Progenitor cell of endocrine pancreas (in vitro differentiated cells): ENCODE results near the gene CDS2. TPM values are rescaled to one million over a fixed set of nuclear protein-coding genes. Genes with fewer than 3 reads are reported as not detected.

ENCODE experiments used
- DNase-seq: peaks from one replicate; pipeline ENCODE4 v3.0.0; 2021; ENCODE audit warnings: low spot score; ENCODE audit not compliant: unreplicated experiment
- H3K27ac Mint-ChIP-seq: 2 replicates; pipeline ENCODE4 v1.8.0; 2021; ENCODE audit warnings: mild to moderate bottlenecking, moderate library complexity, mixed read lengths
- H3K27me3 Mint-ChIP-seq: 2 replicates; pipeline ENCODE4 v1.8.0; 2021; ENCODE audit warnings: mixed read lengths
- H3K36me3 Mint-ChIP-seq: 2 replicates; pipeline ENCODE4 v1.8.0; 2022; ENCODE audit warnings: mixed read lengths; ENCODE audit not compliant: insufficient read depth
- H3K4me1 Mint-ChIP-seq: 2 replicates; pipeline ENCODE4 v1.8.0; 2021; ENCODE audit warnings: low read depth, mixed read lengths
- H3K4me3 Mint-ChIP-seq: 2 replicates; pipeline ENCODE4 v1.8.0; 2021; ENCODE audit warnings: low read depth, mild to moderate bottlenecking, moderate library complexity, mixed read lengths
- H3K9me3 Mint-ChIP-seq: 2 replicates; pipeline ENCODE4 v1.8.0; 2021; ENCODE audit warnings: low read depth, mixed read lengths
- CTCF ChIP-seq: fragments of 200-600 bp; sonication (generic); IDR thresholded peaks from one replicate; pipeline ENCODE4 v1.5.0; 2021; ENCODE audit warnings: antibody characterized with exemption, mild to moderate bottlenecking; ENCODE audit not compliant: unreplicated experiment
- total RNA-seq: library from RNA; stranded (reverse); gene quantifications from 2 replicates; pipeline ENCODE4 v1.2.1, GENCODE V29; 2021

The CDS2 gene
- total RNA-seq, 1 donor from 2014 or later: 57.5 TPM

DNA sequence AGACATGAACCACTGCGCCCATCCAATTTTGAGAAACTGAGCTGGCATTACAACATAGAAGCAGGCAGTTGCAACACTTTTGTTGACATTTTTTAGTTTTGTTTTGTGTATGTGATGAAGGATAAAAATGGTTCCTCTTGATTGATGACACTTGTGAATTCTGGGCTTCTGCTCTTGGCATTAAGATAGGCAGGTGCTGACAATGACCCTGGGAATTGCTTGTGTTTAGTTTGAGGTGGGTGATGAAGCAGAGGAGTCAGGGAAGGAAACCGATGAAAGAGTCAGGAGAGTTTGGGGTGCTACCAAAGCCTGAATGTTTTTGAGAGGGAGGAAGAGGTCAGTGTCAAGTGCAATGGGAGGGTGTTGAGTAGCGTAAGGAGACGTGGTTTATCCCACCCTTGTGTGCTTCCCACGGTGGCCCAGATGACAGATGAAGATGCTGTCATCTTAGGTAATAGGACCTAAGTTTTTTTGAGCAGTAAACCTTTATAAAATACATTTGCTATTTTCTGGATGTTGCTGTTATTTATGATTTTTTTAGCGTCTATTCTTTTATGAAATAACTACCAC lies 19.4 kb downstream of the CDS2 start:
- H3K27ac Mint-ChIP-seq: no peak overlapping the region
- no peak overlapping the region for H3K4me3 Mint-ChIP-seq
- H3K4me1 Mint-ChIP-seq: peaks cover 6% of the 10 kb centered on the region
- no peaks in the 10 kb centered on the region for H3K27me3 Mint-ChIP-seq
- DNase-seq: no peak
- TF ChIP-seq CTCF: no peak
- no peaks in the 10 kb centered on the region for H3K36me3 Mint-ChIP-seq
- no peaks in the 10 kb centered on the region for H3K9me3 Mint-ChIP-seq

GRCh38 chr20:5146871-5147592 lies 20.2 kb downstream of the CDS2 start:
- no peak for TF ChIP-seq CTCF
- no peaks in the 10 kb centered on the region for H3K36me3 Mint-ChIP-seq
- H3K4me3 Mint-ChIP-seq: no peak overlapping the region
- H3K27me3 Mint-ChIP-seq: no peaks in the 10 kb centered on the region
- DNase-seq: no peak
- H3K27ac Mint-ChIP-seq: peak overlapping the region; percentile 10
- H3K9me3 Mint-ChIP-seq: no peaks in the 10 kb centered on the region
- H3K4me1 Mint-ChIP-seq: peaks cover 6% of the 10 kb centered on the region

- Mint-ChIP-seq H3K9me3 (no peaks in the 10 kb centered on the region), H3K27me3 (no peaks in the 10 kb centered on the region), H3K36me3 (no peaks in the 10 kb centered on the region), H3K4me1 (peaks cover 12% of the 10 kb centered on the region), H3K4me3 (no peak overlapping the region), H3K27ac (peak overlapping the region; percentile 61)
- DNase-seq: no peak
- TF ChIP-seq CTCF: no peak
Observed at GRCh38 chr20:5148581-5148980, 21.8 kb downstream of the CDS2 start.

DNA sequence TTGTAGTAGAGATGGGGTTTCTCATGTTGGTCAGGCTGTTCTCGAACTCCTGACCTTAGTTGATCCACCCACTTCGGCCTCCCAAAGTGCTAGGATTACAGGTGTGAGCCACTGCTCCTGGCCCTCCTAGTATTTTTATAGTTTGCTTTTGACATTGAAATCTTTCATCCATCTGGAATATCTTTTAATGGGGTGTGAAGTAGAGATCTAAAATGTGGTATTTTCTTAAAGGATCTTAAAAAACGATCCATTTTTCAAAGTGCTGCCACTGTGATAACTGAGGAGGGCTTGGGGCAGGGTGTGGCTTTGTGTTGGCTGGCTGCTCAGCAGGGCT lies 23.1 kb downstream of the CDS2 start:
- Mint-ChIP-seq H3K9me3 (no peaks in the 10 kb centered on the region), H3K27me3 (no peaks in the 10 kb centered on the region), H3K4me1 (peaks cover 16% of the 10 kb centered on the region), H3K36me3 (no peaks in the 10 kb centered on the region), H3K27ac (no peak overlapping the region), H3K4me3 (no peak overlapping the region)
- no peak for DNase-seq
- TF ChIP-seq CTCF: no peak

DNA sequence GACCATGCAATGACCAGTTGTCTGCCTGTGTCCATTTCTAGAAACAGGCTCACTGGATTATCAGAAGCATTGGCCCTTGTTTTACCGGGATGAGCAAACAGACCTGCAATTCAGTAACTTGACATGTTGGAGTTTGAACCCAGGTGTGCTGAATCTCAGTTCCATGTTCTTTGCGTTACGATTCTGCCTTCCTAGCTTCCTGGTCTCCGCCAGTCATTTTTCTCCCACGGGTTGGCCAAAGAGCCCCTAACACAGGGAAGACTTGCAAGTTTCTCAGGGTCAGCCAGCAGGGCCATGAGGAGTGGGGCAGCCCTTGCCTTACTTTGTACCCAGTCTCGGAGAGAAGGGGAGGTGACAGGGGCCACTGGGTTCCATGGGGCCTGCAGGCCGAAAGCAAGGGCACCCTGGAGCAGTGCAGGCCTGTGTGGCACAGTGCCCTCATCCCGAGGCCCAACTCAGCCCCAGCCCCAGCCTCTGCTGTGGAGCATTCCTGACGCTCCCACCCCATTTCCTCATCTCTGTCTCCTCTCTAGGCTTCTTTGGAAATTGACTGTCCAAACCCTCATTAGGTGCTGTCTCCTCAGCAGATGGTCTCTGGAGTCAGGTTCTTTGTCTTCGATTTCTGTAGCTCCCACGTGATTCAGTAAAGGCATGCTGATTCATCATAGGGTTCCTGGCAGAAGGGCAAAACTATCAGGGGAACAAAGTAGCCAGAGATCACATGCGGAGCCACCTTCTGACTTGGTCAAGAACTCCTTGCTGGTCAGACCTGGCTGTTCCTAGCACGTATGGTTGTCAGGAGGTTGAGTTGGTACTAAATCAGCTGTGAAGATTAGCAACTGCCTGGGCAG lies 23.6 kb downstream of the CDS2 start:
- H3K9me3 Mint-ChIP-seq: no peaks in the 10 kb centered on the region
- H3K27me3 Mint-ChIP-seq: no peaks in the 10 kb centered on the region
- no peak for TF ChIP-seq CTCF
- H3K4me3 Mint-ChIP-seq: no peak overlapping the region
- peaks cover 16% of the 10 kb centered on the region for H3K4me1 Mint-ChIP-seq
- no peak for DNase-seq
- H3K36me3 Mint-ChIP-seq: no peaks in the 10 kb centered on the region
- H3K27ac Mint-ChIP-seq: no peak overlapping the region
